WTC11 (cell line): ENCODE results near the gene BRPF1.

Experiments
- ATF1 ChIP-seq: sonication (generic); formaldehyde crosslinking; IDR thresholded peaks from 2 replicates; pipeline ENCODE4 v1.8.1; 2023; ENCODE audit warnings: mild to moderate bottlenecking, moderate library complexity, missing genetic modification reagents
- NFYB ChIP-seq: sonication (generic); formaldehyde crosslinking; conservative IDR thresholded peaks from 2 replicates; pipeline ENCODE4 v1.8.0; 2022; ENCODE audit warnings: low read depth, missing genetic modification reagents
- NR2C2 ChIP-seq: sonication (generic); formaldehyde crosslinking; IDR thresholded peaks from 2 replicates; pipeline ENCODE4 v1.8.0; 2022; ENCODE audit warnings: mild to moderate bottlenecking, missing genetic modification reagents
- TEAD1 ChIP-seq: sonication (generic); formaldehyde crosslinking; IDR thresholded peaks from 2 replicates; pipeline ENCODE4 v1.8.0; 2022; ENCODE audit warnings: mild to moderate bottlenecking, missing genetic modification reagents
- ZNF121 ChIP-seq: sonication (generic); formaldehyde crosslinking; IDR thresholded peaks from 2 replicates; pipeline ENCODE4 v1.8.0; 2023; ENCODE audit warnings: missing genetic modification reagents
- ZNF396 ChIP-seq: fragments of 250-450 bp; sonication (Bioruptor Pico); IDR thresholded peaks from 2 replicates; pipeline ENCODE4 v1.8.0; 2021; ENCODE audit warnings: mild to moderate bottlenecking, moderate library complexity, borderline replicate concordance
- TF ChIP-seq, protein P1 (sequence below): fragments of 200-600 bp; IDR thresholded peaks from 2 replicates; pipeline ENCODE4 v1.8.0; 2022; ENCODE audit warnings: antibody characterized with exemption
- TF ChIP-seq, protein P2 (sequence below): sonication (generic); formaldehyde crosslinking; IDR thresholded peaks from 2 replicates; pipeline ENCODE4 v1.8.1; 2023; ENCODE audit warnings: mild to moderate bottlenecking, missing genetic modification reagents, borderline replicate concordance
- TF ChIP-seq, protein P3 (sequence below): sonication (generic); formaldehyde crosslinking; IDR thresholded peaks from 2 replicates; pipeline ENCODE4 v1.8.0; 2022; ENCODE audit warnings: mild to moderate bottlenecking, missing genetic modification reagents
- TF ChIP-seq, protein P4 (sequence below): sonication (generic); formaldehyde crosslinking; IDR thresholded peaks from 2 replicates; pipeline ENCODE4 v1.8.1; 2022; ENCODE audit warnings: low read depth, missing genetic modification reagents, borderline replicate concordance
- TF ChIP-seq, protein P5 (sequence below): fragments of 250-450 bp; sonication (Bioruptor Pico); IDR thresholded peaks from 2 replicates; pipeline ENCODE4 v1.9.0; 2021; ENCODE audit warnings: moderate library complexity, mild to moderate bottlenecking, inconsistent platforms, borderline replicate concordance
- TF ChIP-seq, protein P6 (sequence below): sonication (generic); formaldehyde crosslinking; IDR thresholded peaks from 2 replicates; pipeline ENCODE4 v1.8.0; 2022; ENCODE audit warnings: mild to moderate bottlenecking, missing genetic modification reagents

DNA sequence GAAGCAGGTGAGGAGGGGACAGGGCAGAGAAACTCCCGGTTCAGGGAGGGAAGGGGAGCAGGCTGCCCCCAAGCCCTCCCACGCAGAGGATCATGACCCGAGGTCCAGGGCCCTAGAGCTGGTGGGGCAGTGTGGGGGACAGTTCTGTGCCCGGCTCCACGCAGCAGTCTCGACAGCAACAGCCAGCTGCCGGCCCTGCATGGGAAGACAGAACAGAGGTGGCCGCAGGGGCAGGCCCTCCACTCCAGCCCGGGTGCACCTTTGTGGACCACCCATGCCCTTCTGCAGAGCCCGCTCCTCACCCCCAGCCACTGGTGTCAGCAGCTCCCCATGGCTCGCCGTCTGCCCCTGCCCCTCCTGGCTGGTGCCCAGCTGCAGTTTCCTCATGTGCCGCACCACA is 25.9 kb downstream of the BRPF1 start:
- no peak for TF ChIP-seq NR2C2 (CRISPR knock-in tag)
- no peak for TF ChIP-seq ATF1 (CRISPR knock-in tag)
- TF ChIP-seq, protein P1, sequence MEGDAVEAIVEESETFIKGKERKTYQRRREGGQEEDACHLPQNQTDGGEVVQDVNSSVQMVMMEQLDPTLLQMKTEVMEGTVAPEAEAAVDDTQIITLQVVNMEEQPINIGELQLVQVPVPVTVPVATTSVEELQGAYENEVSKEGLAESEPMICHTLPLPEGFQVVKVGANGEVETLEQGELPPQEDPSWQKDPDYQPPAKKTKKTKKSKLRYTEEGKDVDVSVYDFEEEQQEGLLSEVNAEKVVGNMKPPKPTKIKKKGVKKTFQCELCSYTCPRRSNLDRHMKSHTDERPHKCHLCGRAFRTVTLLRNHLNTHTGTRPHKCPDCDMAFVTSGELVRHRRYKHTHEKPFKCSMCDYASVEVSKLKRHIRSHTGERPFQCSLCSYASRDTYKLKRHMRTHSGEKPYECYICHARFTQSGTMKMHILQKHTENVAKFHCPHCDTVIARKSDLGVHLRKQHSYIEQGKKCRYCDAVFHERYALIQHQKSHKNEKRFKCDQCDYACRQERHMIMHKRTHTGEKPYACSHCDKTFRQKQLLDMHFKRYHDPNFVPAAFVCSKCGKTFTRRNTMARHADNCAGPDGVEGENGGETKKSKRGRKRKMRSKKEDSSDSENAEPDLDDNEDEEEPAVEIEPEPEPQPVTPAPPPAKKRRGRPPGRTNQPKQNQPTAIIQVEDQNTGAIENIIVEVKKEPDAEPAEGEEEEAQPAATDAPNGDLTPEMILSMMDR: no peak
- no peak for TF ChIP-seq ZNF121 (CRISPR knock-in tag)
- TF ChIP-seq, protein P2, sequence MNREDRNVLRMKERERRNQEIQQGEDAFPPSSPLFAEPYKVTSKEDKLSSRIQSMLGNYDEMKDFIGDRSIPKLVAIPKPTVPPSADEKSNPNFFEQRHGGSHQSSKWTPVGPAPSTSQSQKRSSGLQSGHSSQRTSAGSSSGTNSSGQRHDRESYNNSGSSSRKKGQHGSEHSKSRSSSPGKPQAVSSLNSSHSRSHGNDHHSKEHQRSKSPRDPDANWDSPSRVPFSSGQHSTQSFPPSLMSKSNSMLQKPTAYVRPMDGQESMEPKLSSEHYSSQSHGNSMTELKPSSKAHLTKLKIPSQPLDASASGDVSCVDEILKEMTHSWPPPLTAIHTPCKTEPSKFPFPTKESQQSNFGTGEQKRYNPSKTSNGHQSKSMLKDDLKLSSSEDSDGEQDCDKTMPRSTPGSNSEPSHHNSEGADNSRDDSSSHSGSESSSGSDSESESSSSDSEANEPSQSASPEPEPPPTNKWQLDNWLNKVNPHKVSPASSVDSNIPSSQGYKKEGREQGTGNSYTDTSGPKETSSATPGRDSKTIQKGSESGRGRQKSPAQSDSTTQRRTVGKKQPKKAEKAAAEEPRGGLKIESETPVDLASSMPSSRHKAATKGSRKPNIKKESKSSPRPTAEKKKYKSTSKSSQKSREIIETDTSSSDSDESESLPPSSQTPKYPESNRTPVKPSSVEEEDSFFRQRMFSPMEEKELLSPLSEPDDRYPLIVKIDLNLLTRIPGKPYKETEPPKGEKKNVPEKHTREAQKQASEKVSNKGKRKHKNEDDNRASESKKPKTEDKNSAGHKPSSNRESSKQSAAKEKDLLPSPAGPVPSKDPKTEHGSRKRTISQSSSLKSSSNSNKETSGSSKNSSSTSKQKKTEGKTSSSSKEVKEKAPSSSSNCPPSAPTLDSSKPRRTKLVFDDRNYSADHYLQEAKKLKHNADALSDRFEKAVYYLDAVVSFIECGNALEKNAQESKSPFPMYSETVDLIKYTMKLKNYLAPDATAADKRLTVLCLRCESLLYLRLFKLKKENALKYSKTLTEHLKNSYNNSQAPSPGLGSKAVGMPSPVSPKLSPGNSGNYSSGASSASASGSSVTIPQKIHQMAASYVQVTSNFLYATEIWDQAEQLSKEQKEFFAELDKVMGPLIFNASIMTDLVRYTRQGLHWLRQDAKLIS (CRISPR knock-in tag): no peak
- no peak for TF ChIP-seq TEAD1
- TF ChIP-seq NFYB (CRISPR knock-in tag): no peak
- TF ChIP-seq ZNF396: no peak
- TF ChIP-seq, protein P3, sequence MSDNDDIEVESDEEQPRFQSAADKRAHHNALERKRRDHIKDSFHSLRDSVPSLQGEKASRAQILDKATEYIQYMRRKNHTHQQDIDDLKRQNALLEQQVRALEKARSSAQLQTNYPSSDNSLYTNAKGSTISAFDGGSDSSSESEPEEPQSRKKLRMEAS (CRISPR knock-in tag): no peak
- TF ChIP-seq, protein P4, sequence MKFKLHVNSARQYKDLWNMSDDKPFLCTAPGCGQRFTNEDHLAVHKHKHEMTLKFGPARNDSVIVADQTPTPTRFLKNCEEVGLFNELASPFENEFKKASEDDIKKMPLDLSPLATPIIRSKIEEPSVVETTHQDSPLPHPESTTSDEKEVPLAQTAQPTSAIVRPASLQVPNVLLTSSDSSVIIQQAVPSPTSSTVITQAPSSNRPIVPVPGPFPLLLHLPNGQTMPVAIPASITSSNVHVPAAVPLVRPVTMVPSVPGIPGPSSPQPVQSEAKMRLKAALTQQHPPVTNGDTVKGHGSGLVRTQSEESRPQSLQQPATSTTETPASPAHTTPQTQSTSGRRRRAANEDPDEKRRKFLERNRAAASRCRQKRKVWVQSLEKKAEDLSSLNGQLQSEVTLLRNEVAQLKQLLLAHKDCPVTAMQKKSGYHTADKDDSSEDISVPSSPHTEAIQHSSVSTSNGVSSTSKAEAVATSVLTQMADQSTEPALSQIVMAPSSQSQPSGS (CRISPR knock-in tag): no peak
- TF ChIP-seq, protein P5, sequence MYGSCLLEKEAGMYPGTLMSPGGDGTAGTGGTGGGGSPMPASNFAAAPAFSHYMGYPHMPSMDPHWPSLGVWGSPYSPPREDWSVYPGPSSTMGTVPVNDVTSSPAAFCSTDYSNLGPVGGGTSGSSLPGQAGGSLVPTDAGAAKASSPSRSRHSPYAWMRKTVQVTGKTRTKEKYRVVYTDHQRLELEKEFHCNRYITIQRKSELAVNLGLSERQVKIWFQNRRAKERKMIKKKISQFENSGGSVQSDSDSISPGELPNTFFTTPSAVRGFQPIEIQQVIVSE (CRISPR knock-in tag): no peak
- TF ChIP-seq, protein P6, sequence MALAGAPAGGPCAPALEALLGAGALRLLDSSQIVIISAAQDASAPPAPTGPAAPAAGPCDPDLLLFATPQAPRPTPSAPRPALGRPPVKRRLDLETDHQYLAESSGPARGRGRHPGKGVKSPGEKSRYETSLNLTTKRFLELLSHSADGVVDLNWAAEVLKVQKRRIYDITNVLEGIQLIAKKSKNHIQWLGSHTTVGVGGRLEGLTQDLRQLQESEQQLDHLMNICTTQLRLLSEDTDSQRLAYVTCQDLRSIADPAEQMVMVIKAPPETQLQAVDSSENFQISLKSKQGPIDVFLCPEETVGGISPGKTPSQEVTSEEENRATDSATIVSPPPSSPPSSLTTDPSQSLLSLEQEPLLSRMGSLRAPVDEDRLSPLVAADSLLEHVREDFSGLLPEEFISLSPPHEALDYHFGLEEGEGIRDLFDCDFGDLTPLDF (CRISPR knock-in tag): no peak
